GM12878 (cell line): ENCODE results near the gene PLS1. TPM values are rescaled to one million over a fixed set of nuclear protein-coding genes. Genes with fewer than 3 reads are reported as not detected.

Source experiments
- BRCA1 ChIP-seq: IDR thresholded peaks from 2 replicates; pipeline ENCODE4 v1.6.1; 2011; ENCODE audit warnings: low read depth, low read length, improper control_type of control experiment
- ELK1 ChIP-seq: IDR thresholded peaks from 2 replicates; pipeline ENCODE4 v1.6.1; 2012; ENCODE audit warnings: low read depth, low read length, improper control_type of control experiment
- LARP7 ChIP-seq: fragments of 450-650 bp; IDR thresholded peaks from 2 replicates; pipeline ENCODE4 v1.6.1; 2017; ENCODE audit warnings: mild to moderate bottlenecking
- PKNOX1 ChIP-seq: fragments of 450-650 bp; IDR thresholded peaks from 2 replicates; pipeline ENCODE4 v1.6.1; 2016; ENCODE audit warnings: mild to moderate bottlenecking
- PML ChIP-seq: IDR thresholded peaks from 2 replicates; pipeline ENCODE4 v1.6.1; 2012; ENCODE audit warnings: low read length, inconsistent platforms
- REST ChIP-seq: IDR thresholded peaks from 2 replicates; pipeline ENCODE4 v1.6.1; 2012; ENCODE audit warnings: mild to moderate bottlenecking, low read depth, low read length
- ZBTB33 ChIP-seq: fragments of 450-650 bp; IDR thresholded peaks from 2 replicates; pipeline ENCODE4 v1.6.1; 2017; ENCODE audit warnings: mild to moderate bottlenecking
- polyA plus RNA-seq, 11 experiments: library from polyadenylated mRNA; depleted of rRNA in 4 of 11; unstranded in 6 of 11; stranded (reverse) in 5 of 11; fragments of >200 nt; fragmentation: Nextera tagmentation in 4 of 11; fragmentation: Illumina TruSeq in 1 of 11; extraction: Ambion mirVana in 4 of 11; extraction: Trizol in 1 of 11; gene quantifications; 1 replicate in 1 of 11; 2 replicates in 10 of 11; pipeline versions ENCODE4 v1.2.1 to v1.2.3, GENCODE V29; 2011 to 2016; ENCODE audit warnings: inconsistent platforms in 2 of 11, missing spikeins in 2 of 11, low read depth in 1 of 11
- total RNA-seq, 4 experiments: library from RNA; depleted of rRNA in 3 of 4; stranded (reverse); fragments of >200 nt in 3 of 4; fragmentation: Illumina TruSeq in 1 of 4; extraction: Trizol in 1 of 4; gene quantifications; 2 replicates each; pipeline versions ENCODE4 v1.2.1 to v1.2.3, GENCODE V29; 2013 to 2021

The PLS1 gene
- total and polyA plus RNA-seq, 10 of the 15 experiments (the other 5 are each of a cell fraction or from before 2014, with no cell fraction given): 0.59 to 11.7 (median 1.7) TPM

- TF ChIP-seq ZBTB33: no peak
- TF ChIP-seq LARP7: no peak
- TF ChIP-seq BRCA1: no peak
- no peak for TF ChIP-seq PKNOX1
- no peak for TF ChIP-seq PML
- no peak for TF ChIP-seq REST
- TF ChIP-seq ELK1: no peak
Measured at GRCh38 chr3:142735462-142735861, 139.3 kb downstream of the PLS1 start (continued).
